Activated T-helper 1 cell treated with anti-CD3 and anti-CD28 coated beads, Interleukin-12 subunit alpha, Interleukin-12 subunit beta, Interleukin-2, Interleukin-4 antibody, amounts not matched to agents 30 ng/mL and 10 ng/mL and 1 ng/mL, durations not matched to agents 14 hours and 24 hours and 36 hours (primary cell): ENCODE data around the gene ORAI2. TPM values are rescaled to one million over a fixed set of nuclear protein-coding genes. Genes with fewer than 3 reads are reported as not detected.

ENCODE experiments used
- DNase-seq: peaks from one replicate; pipeline ENCODE4 v3.0.0; 2021; ENCODE audit warnings: low spot score
- H3K27ac Mint-ChIP-seq: one replicate; pipeline ENCODE4 v1.8.0; 2021; ENCODE audit warnings: mild to moderate bottlenecking, mixed read lengths
- H3K27me3 Mint-ChIP-seq: one replicate; pipeline ENCODE4 v1.8.0; 2022; ENCODE audit warnings: mild to moderate bottlenecking, moderate library complexity, mixed read lengths; ENCODE audit not compliant: insufficient read depth
- H3K36me3 Mint-ChIP-seq: one replicate; pipeline ENCODE4 v1.8.0; 2021; ENCODE audit warnings: low read depth, mixed read lengths
- H3K4me1 Mint-ChIP-seq: one replicate; pipeline ENCODE4 v1.8.0; 2021; ENCODE audit warnings: low read depth, mixed read lengths
- H3K4me3 Mint-ChIP-seq: one replicate; pipeline ENCODE4 v1.8.0; 2021; ENCODE audit warnings: mild to moderate bottlenecking, moderate library complexity, mixed read lengths
- H3K9me3 Mint-ChIP-seq: one replicate; pipeline ENCODE4 v1.8.0; 2021; ENCODE audit warnings: mixed read lengths
- intact Hi-C: fragments of 100-400 bp; cut with micrococcal nuclease; formaldehyde crosslinking; loops from one replicate; pipeline ENCODE4 v1.15.1; 2024
- total RNA-seq: library from RNA; stranded (reverse); gene quantifications from 2 replicates; pipeline ENCODE4 v1.2.3, GENCODE V29; 2022

ORAI2 gene
- total RNA-seq, 1 donor from 2014 or later: 55.2 TPM

- Mint-ChIP-seq H3K36me3 (peaks cover 42% of the 10 kb centered on the region), H3K4me3 (peak overlapping the region; percentile 24), H3K27me3 (no peaks in the 10 kb centered on the region), H3K9me3 (no peaks in the 10 kb centered on the region), H3K27ac (peak overlapping the region; percentile 6), H3K4me1 (peaks cover 62% of the 10 kb centered on the region)
- intact Hi-C loops: no loop called here
- no peak for DNase-seq
Observed at GRCh38 chr7:102418592-102418991, 14.8 kb upstream of the ORAI2 start.

GRCh38 chr7:102421706-102422240 lies 11.6 kb upstream of the ORAI2 start:
- no peaks in the 10 kb centered on the region for H3K9me3 Mint-ChIP-seq
- no peak for DNase-seq
- H3K27ac Mint-ChIP-seq: no peak overlapping the region
- no peaks in the 10 kb centered on the region for H3K27me3 Mint-ChIP-seq
- H3K4me3 Mint-ChIP-seq: no peak overlapping the region
- H3K36me3 Mint-ChIP-seq: peaks cover 39% of the 10 kb centered on the region
- intact Hi-C loops: no loop called here
- H3K4me1 Mint-ChIP-seq: peaks cover 67% of the 10 kb centered on the region

- Mint-ChIP-seq H3K36me3 (peaks cover 35% of the 10 kb centered on the region), H3K4me1 (peaks cover 68% of the 10 kb centered on the region), H3K9me3 (no peaks in the 10 kb centered on the region), H3K4me3 (peak overlapping the region; percentile 45), H3K27me3 (no peaks in the 10 kb centered on the region), H3K27ac (peak overlapping the region; percentile 100)
- no peak for DNase-seq
- intact Hi-C loops: no loop called here
Observed at GRCh38 chr7:102424129-102424551, 9.2 kb upstream of the ORAI2 start.

- intact Hi-C loops: no loop called here
- no peak for DNase-seq
- peaks cover 69% of the 10 kb centered on the region for H3K4me1 Mint-ChIP-seq
- H3K9me3 Mint-ChIP-seq: no peaks in the 10 kb centered on the region
- H3K27me3 Mint-ChIP-seq: no peaks in the 10 kb centered on the region
- H3K27ac Mint-ChIP-seq: peak overlapping the region; percentile 100
- peak overlapping the region; percentile 45 for H3K4me3 Mint-ChIP-seq
- H3K36me3 Mint-ChIP-seq: peaks cover 37% of the 10 kb centered on the region
Observed at GRCh38 chr7:102424787-102425218, 8.6 kb upstream of the ORAI2 start.

GRCh38 chr7:102425639-102426267 lies 7.6 kb upstream of the ORAI2 start:
- no peaks in the 10 kb centered on the region for H3K27me3 Mint-ChIP-seq
- peaks cover 31% of the 10 kb centered on the region for H3K36me3 Mint-ChIP-seq
- intact Hi-C loops: loop anchor here (1.0 to 2.0 kb wide), 3 partner anchors 10 to 39 kb away; partner anchors contain the start of genes ALKBH4, LRWD1 and PRKRIP1
- H3K4me1 Mint-ChIP-seq: peaks cover 68% of the 10 kb centered on the region
- no peaks in the 10 kb centered on the region for H3K9me3 Mint-ChIP-seq
- DNase-seq: peak; percentile 83
- H3K4me3 Mint-ChIP-seq: peak overlapping the region; percentile 86
- peak overlapping the region; percentile 100 for H3K27ac Mint-ChIP-seq

- peak overlapping the region; percentile 100 for H3K27ac Mint-ChIP-seq
- no peaks in the 10 kb centered on the region for H3K27me3 Mint-ChIP-seq
- intact Hi-C loops: loop anchor here (1.0 to 2.0 kb wide), 3 partner anchors 11 to 38 kb away; partner anchors contain the start of genes ALKBH4, LRWD1 and PRKRIP1
- peaks cover 70% of the 10 kb centered on the region for H3K4me1 Mint-ChIP-seq
- peak; percentile 73 for DNase-seq
- H3K9me3 Mint-ChIP-seq: no peaks in the 10 kb centered on the region
- H3K36me3 Mint-ChIP-seq: peaks cover 28% of the 10 kb centered on the region
- peak overlapping the region; percentile 86 for H3K4me3 Mint-ChIP-seq
Observed at GRCh38 chr7:102426268-102427018, 6.9 kb upstream of the ORAI2 start.

GRCh38 chr7:102427019-102427405 lies 6.4 kb upstream of the ORAI2 start:
- no peak for DNase-seq
- intact Hi-C loops: loop anchor here (2.0 kb wide), 1 partner anchor 38 kb away; the partner anchor contains the start of genes ALKBH4 and LRWD1
- Mint-ChIP-seq H3K27ac (peak overlapping the region; percentile 100), H3K4me1 (peaks cover 76% of the 10 kb centered on the region), H3K27me3 (no peaks in the 10 kb centered on the region), H3K9me3 (no peaks in the 10 kb centered on the region), H3K4me3 (peak overlapping the region; percentile 86), H3K36me3 (peaks cover 28% of the 10 kb centered on the region)

GRCh38 chr7:102429141-102429899 lies 4.1 kb upstream of the ORAI2 start:
- Mint-ChIP-seq H3K27me3 (no peaks in the 10 kb centered on the region), H3K36me3 (peaks cover 23% of the 10 kb centered on the region), H3K4me3 (no peak overlapping the region), H3K4me1 (peaks cover 75% of the 10 kb centered on the region), H3K9me3 (no peaks in the 10 kb centered on the region), H3K27ac (peak overlapping the region; percentile 76)
- intact Hi-C loops: no loop called here
- no peak for DNase-seq

GRCh38 chr7:102431617-102432298 lies 1.6 kb upstream of the ORAI2 start:
- Mint-ChIP-seq H3K4me1 (peaks cover 69% of the 10 kb centered on the region), H3K27ac (peak overlapping the region; percentile 87), H3K4me3 (peak overlapping the region; percentile 79), H3K9me3 (no peaks in the 10 kb centered on the region), H3K36me3 (peaks cover 19% of the 10 kb centered on the region), H3K27me3 (no peaks in the 10 kb centered on the region)
- DNase-seq: peak; percentile 56
- intact Hi-C loops: no loop called here

GRCh38 chr7:102432442-102433218 lies 745 bp upstream of the ORAI2 start:
- Mint-ChIP-seq H3K27me3 (no peaks in the 10 kb centered on the region), H3K4me3 (peak overlapping the region; percentile 79), H3K27ac (peak overlapping the region; percentile 87), H3K9me3 (no peaks in the 10 kb centered on the region), H3K4me1 (peaks cover 64% of the 10 kb centered on the region), H3K36me3 (peaks cover 17% of the 10 kb centered on the region)
- no peak for DNase-seq
- intact Hi-C loops: loop anchor here (1.0 kb wide), 1 partner anchor 17 kb away; no protein-coding TSS in a partner anchor

- intact Hi-C loops: loop anchor here (1.0 kb wide), 2 partner anchors 30 kb away; partner anchors contain the start of genes ALKBH4 and LRWD1
Observed at GRCh38 chr7:102434039-102434486, 688 bp downstream of the ORAI2 start.

More at GRCh38 chr7:102434039-102434486, 688 bp downstream of the ORAI2 start:
- peaks cover 52% of the 10 kb centered on the region for H3K4me1 Mint-ChIP-seq
- DNase-seq: no peak
- peak overlapping the region; percentile 84 for H3K4me3 Mint-ChIP-seq
- H3K27me3 Mint-ChIP-seq: no peaks in the 10 kb centered on the region
- H3K36me3 Mint-ChIP-seq: peaks cover 17% of the 10 kb centered on the region
- peak overlapping the region; percentile 82 for H3K27ac Mint-ChIP-seq
- no peaks in the 10 kb centered on the region for H3K9me3 Mint-ChIP-seq
